Muscle layer of colon (tissue), 2 donors: ENCODE measurements around the gene VILL.
"Not testable (repeated sequence)": the region's sequence is repeated elsewhere in the genome, so short reads cannot be mapped to it uniquely, and the experiment has no call there.

Experiments used
- H3K27ac ChIP-seq: one replicate; pipeline ENCODE4 v1.7.0; 2013; ENCODE audit warnings: low read depth, mild to moderate bottlenecking, low read length, moderate library complexity
- H3K27me3 ChIP-seq, 2 donors: one replicate each; pipeline ENCODE4 v1.7.0; 2013; ENCODE audit warnings: low read length in 2 of 2, mild to moderate bottlenecking in 2 of 2; ENCODE audit not compliant: insufficient read depth in 2 of 2, control insufficient read depth in 1 of 2
- H3K36me3 ChIP-seq: one replicate; pipeline ENCODE4 v1.7.0; 2013; ENCODE audit warnings: mild to moderate bottlenecking, low read length; ENCODE audit not compliant: insufficient read depth
- H3K4me1 ChIP-seq: one replicate; pipeline ENCODE4 v1.7.0; 2013; ENCODE audit warnings: mild to moderate bottlenecking, low read length; ENCODE audit not compliant: insufficient read depth
- H3K4me3 ChIP-seq, 2 donors: one replicate each; pipeline ENCODE4 v1.7.0; 2013; ENCODE audit warnings: low read length in 2 of 2, low read depth in 1 of 2, mild to moderate bottlenecking in 1 of 2, moderate library complexity in 1 of 2
- H3K9ac ChIP-seq: one replicate; pipeline ENCODE4 v1.7.0; 2013; ENCODE audit warnings: low read length
- H3K9me3 ChIP-seq: one replicate; pipeline ENCODE4 v1.7.0; 2013; ENCODE audit warnings: mild to moderate bottlenecking, low read length
- donor health status: abdominal sarcoma.
- donor health status: Adenocarcinoma of cecum.

VILL gene

DNA sequence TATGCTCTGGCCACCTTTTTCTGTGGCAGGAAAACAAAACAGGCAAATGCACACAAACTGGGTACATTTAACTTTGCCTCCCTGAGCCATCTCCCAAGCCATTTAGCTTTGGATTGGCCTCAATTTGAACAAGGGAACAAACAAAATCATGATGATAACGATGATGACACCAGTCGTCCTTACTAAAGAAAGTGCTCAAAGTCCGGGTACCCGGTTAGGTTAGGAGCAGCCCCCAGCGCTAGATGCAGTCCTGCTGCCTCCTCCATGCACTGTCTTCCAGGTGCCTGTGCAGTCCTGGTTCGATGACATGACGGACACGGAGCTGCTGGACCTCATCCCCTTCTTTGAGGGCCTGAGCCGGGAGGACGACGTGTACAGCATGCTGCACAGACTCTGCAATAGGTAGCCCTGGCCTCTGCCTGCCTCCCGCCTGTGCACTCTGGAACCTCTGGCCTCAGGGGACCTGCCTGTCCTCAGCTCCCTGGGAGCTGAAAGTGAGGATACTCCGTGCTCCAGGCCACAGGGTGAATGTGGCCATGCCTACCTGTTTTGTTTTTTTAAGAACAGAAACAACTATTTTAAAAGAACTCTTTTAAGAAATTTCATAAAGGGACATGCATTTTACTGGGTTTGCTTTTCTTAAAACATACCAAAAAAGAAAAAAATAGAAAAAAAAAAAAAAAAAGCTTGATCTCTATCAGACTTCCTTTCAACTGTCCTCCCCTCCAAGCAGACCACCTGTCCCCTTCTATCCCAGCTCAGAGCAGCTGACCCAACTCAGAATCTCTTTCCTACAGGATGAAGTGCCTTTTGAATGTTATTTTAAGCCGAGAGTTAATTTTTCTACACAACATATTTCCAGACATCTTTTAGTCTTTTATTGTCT is 9.9 kb upstream of the VILL start:
- H3K36me3 ChIP-seq = peaks cover 60% of the 10 kb centered on the region
- no peaks in the 10 kb centered on the region for H3K27me3 ChIP-seq
- no peak overlapping the region for H3K27ac ChIP-seq
- H3K4me3 ChIP-seq = no peak overlapping the region
- no peaks in the 10 kb centered on the region for H3K4me1 ChIP-seq
- H3K9me3 ChIP-seq = no peaks in the 10 kb centered on the region
- no peak overlapping the region for H3K9ac ChIP-seq

DNA sequence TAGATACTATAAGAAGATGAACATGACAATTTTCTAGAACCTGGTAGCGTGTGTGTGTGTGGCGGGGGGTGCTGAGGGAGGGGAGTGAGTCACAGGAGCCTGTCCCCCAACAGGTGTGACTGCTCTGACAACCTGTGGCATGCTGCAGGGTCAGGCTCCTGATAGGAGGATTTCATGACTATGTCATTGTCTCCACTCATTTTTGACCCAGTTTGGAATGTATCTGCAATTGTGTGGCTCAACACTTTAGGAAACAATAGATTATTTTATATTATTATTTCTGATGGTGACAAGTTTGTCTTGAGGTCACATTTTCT is 9.3 kb upstream of the VILL start:
- Histone ChIP-seq H3K9ac (no peak overlapping the region), H3K27me3 (no peaks in the 10 kb centered on the region), H3K4me3 (no peak overlapping the region), H3K4me1 (no peaks in the 10 kb centered on the region), H3K36me3 (peaks cover 54% of the 10 kb centered on the region), H3K27ac (no peak overlapping the region), H3K9me3 (no peaks in the 10 kb centered on the region)

DNA sequence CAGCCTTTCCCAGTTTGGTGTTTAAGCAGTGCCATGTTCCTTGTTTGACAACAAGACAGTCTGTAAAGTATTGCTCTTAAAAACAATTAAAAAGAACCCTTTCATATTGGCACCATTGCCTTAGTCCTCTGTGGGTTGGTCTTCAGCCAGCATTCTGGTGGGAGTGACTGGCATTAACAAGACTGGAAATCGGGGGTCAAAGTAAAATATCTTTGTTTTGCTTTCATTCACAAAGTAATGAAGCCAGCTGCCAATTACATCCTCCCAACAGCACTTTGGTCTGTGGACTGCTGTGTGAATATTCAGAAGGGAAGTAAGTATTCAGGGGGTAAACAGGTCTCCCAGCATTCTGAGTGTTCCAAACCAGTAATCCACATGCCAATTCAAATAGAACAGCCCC is 8.3 kb upstream of the VILL start:
- no peaks in the 10 kb centered on the region for H3K9me3 ChIP-seq
- H3K4me1 ChIP-seq = no peaks in the 10 kb centered on the region
- no peak overlapping the region for H3K27ac ChIP-seq
- no peak overlapping the region for H3K9ac ChIP-seq
- H3K4me3 ChIP-seq = no peak overlapping the region
- H3K27me3 ChIP-seq = no peaks in the 10 kb centered on the region
- H3K36me3 ChIP-seq = peaks cover 45% of the 10 kb centered on the region

DNA sequence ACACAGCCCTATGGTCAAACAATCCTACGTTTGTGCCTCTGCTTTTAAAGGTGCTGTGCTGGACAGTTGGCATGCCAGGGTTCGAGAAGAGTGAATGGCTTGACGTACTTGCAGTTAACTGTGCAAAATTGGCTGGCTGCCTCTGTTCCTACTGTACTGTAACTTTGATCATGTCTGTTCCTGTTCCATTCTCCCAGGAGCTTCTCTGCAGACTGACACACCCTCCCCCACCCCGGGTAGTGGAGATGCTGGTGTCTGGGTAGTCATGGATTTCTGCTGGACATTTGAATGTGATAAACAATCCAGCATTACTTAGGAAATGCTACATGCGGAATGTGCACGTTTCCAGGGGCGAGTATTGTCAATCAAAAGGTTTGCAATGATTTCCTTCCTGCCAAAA is 6.5 kb upstream of the VILL start:
- no peak overlapping the region for H3K4me3 ChIP-seq
- H3K36me3 ChIP-seq = peaks cover 39% of the 10 kb centered on the region
- no peaks in the 10 kb centered on the region for H3K9me3 ChIP-seq
- no peaks in the 10 kb centered on the region for H3K4me1 ChIP-seq
- no peak overlapping the region for H3K9ac ChIP-seq
- H3K27me3 ChIP-seq = no peaks in the 10 kb centered on the region
- H3K27ac ChIP-seq = no peak overlapping the region

DNA sequence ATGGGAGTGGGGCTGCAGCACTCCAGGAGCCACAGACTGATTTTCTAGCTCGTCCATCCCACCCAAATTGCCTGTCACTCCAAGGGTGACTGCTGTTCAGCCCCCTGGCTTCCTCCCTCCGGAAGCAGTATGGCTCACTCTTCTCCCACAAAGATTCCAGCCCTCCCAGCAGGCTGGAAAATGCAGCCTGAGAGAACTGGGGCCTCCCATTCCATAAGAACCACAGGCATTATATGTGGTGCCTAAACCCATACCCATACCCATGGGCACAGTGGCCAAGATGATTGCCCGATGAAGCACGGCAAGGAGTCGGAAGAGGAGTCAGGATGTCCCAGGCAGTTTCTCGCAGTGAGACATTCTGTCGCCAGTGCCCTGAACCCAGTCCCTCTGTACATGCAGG is 6.0 kb upstream of the VILL start:
- Histone ChIP-seq H3K9ac (no peak overlapping the region), H3K4me3 (no peak overlapping the region), H3K4me1 (no peaks in the 10 kb centered on the region), H3K27ac (no peak overlapping the region), H3K9me3 (no peaks in the 10 kb centered on the region), H3K36me3 (peaks cover 39% of the 10 kb centered on the region), H3K27me3 (no peaks in the 10 kb centered on the region)

DNA sequence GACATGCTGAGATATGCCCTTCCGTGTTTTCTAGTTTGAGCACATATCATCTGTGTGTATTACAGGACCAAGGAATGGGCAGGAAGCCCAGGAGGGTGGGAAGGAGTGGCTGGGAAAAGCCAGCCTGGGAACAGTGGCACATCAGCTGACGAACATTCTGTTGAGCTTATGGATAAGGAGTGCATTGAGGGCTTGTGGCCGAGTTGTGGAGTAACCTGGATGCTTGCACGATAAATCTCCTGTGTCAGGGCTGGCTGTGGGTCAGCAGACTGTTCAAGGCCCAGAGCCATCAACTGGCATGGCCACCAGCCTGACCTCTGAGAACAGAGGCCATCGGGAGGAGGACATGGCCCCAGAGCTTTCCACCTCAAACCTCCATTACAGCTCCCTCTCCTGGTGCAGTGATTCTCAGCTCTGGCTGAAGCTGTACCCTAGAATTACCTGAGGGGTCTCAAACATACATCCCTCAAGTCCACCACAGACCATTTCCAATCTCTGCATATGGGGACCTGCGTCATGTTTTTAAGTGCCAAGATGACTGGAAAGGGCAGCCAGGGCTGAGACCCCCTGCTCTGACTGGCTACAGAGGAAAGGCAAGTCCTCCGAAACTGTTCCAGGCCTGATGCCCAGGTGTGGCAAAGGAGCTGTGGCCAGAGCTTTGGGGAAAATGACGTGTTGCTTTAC is 4.8 kb upstream of the VILL start:
- Histone ChIP-seq H3K36me3 (peaks cover 30% of the 10 kb centered on the region), H3K9ac (no peak overlapping the region), H3K4me3 (no peak overlapping the region), H3K4me1 (no peaks in the 10 kb centered on the region), H3K27ac (no peak overlapping the region), H3K9me3 (no peaks in the 10 kb centered on the region), H3K27me3 (no peaks in the 10 kb centered on the region)

- Histone ChIP-seq H3K27ac (no peak overlapping the region), H3K9ac (no peak overlapping the region), H3K36me3 (peaks cover 22% of the 10 kb centered on the region), H3K9me3 (no peaks in the 10 kb centered on the region), H3K27me3 (no peaks in the 10 kb centered on the region), H3K4me3 (no peak overlapping the region), H3K4me1 (no peaks in the 10 kb centered on the region)
Observed at GRCh38 chr3:37986479-37987314, 3.9 kb upstream of the VILL start.

GRCh38 chr3:37987315-37987697 is 3.3 kb upstream of the VILL start:
- no peak overlapping the region for H3K27ac ChIP-seq
- no peaks in the 10 kb centered on the region for H3K27me3 ChIP-seq
- no peak overlapping the region for H3K9ac ChIP-seq
- H3K9me3 ChIP-seq = no peaks in the 10 kb centered on the region
- no peak overlapping the region for H3K4me3 ChIP-seq
- peaks cover 16% of the 10 kb centered on the region for H3K36me3 ChIP-seq
- no peaks in the 10 kb centered on the region for H3K4me1 ChIP-seq

DNA sequence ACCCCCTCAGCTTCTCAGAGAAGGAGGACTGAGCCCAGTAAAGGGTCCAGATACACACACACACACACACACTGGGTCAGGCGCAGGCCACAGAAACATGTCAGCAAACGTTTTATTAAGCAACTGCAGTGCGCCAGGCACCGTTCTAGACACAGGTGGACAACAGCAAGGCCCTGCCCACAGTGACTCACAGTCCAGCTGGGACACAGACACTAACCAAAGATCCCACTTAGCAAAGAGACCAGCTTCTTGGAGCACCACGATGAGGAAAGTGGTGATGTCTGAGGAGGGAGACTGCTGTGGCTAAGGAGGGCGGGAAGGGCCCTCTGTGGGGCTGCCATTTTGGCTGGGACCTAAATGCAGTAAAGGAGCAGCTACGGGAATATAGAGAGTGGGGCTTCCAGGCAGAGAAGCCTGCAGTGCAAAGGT is 2.8 kb upstream of the VILL start:
- H3K36me3 ChIP-seq = peaks cover 11% of the 10 kb centered on the region
- no peaks in the 10 kb centered on the region for H3K9me3 ChIP-seq
- H3K9ac ChIP-seq = no peak overlapping the region
- no peak overlapping the region for H3K27ac ChIP-seq
- H3K27me3 ChIP-seq = no peaks in the 10 kb centered on the region
- H3K4me1 ChIP-seq = no peaks in the 10 kb centered on the region
- no peak overlapping the region for H3K4me3 ChIP-seq

GRCh38 chr3:37988376-37988775 is 2.2 kb upstream of the VILL start:
- H3K4me3 ChIP-seq, H3K27me3 ChIP-seq, H3K27ac ChIP-seq, H3K9me3 ChIP-seq, H3K4me1 ChIP-seq, H3K9ac ChIP-seq: not testable (repeated sequence)
- peaks cover 11% of the 10 kb centered on the region for H3K36me3 ChIP-seq

- Histone ChIP-seq H3K4me3 (no peak overlapping the region), H3K27me3 (no peaks in the 10 kb centered on the region), H3K27ac (no peak overlapping the region), H3K36me3 (peaks cover 11% of the 10 kb centered on the region), H3K9me3 (no peaks in the 10 kb centered on the region), H3K9ac (no peak overlapping the region), H3K4me1 (peaks cover 7% of the 10 kb centered on the region)
Observed at GRCh38 chr3:37988931-37989525, 1.6 kb upstream of the VILL start.
